Mucosa of stomach (tissue), 1 donor: ENCODE measurements around the gene GRIK5.

Experiments used
- H3K27me3 ChIP-seq: one replicate; pipeline ENCODE4 v1.7.0; 2013; ENCODE audit warnings: mild to moderate bottlenecking, low read length; ENCODE audit not compliant: control insufficient read depth, insufficient read depth
- H3K36me3 ChIP-seq: one replicate; pipeline ENCODE4 v1.7.0; 2013; ENCODE audit warnings: low read length; ENCODE audit not compliant: control insufficient read depth, insufficient read depth
- H3K4me1 ChIP-seq: one replicate; pipeline ENCODE4 v1.7.0; 2013; ENCODE audit warnings: mild to moderate bottlenecking, low read length; ENCODE audit not compliant: control insufficient read depth, insufficient read depth
- H3K4me3 ChIP-seq: one replicate; pipeline ENCODE4 v1.7.0; 2013; ENCODE audit warnings: low read length
- H3K9ac ChIP-seq: one replicate; pipeline ENCODE4 v1.7.0; 2013; ENCODE audit warnings: mild to moderate bottlenecking, low read length, moderate library complexity
- H3K9me3 ChIP-seq: one replicate; pipeline ENCODE4 v1.7.0; 2013; ENCODE audit warnings: mild to moderate bottlenecking, low read length, moderate library complexity; ENCODE audit not compliant: control insufficient read depth
- donor health status: Pancreatic carcinoma.

Gene GRIK5

DNA sequence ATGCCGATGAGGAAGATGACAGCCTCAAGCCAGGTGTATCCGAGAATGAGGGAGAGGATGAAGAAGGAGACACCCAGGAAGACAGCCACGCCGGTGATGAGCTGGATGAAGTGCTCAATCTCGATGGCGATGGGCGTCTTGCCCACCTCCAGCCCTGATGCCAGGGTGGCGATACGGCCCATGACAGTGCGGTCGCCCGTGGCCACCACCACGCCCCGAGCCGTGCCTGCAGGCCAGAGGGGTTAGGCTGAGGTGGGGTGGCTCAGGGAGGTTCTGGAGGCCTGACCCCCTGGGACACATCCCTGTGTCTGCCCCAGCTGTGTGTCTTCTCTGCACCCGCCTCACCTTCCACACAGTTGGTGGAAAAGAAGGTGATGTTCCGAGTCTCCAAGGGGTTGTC lies 85.0 kb downstream of the GRIK5 start:
- no peaks in the 10 kb centered on the region for H3K9me3 ChIP-seq
- no peak overlapping the region for H3K4me3 ChIP-seq
- no peak overlapping the region for H3K9ac ChIP-seq
- H3K36me3 ChIP-seq = no peaks in the 10 kb centered on the region
- no peaks in the 10 kb centered on the region for H3K4me1 ChIP-seq
- no peaks in the 10 kb centered on the region for H3K27me3 ChIP-seq

DNA sequence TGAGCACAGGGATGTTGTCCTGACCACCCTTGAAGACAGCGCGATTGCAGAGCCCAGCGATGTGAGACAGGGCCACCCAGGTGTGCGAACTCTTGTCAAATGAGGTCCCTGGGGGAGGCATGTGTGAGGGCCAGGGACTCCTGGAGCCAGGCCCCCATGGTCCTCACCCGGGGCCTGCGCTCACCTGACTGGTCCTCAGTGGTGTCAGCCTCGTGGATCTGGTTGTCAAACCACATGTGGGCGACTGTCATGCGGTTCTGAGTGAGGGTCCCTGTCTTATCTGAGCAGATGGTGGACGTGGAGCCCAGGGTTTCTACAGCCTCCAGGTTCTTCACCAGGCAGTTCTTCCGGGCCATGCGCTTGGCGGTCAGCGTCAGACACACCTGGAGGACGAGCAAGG lies 88.3 kb downstream of the GRIK5 start:
- Histone ChIP-seq H3K36me3 (no peaks in the 10 kb centered on the region), H3K4me1 (no peaks in the 10 kb centered on the region), H3K9me3 (no peaks in the 10 kb centered on the region), H3K9ac (no peak overlapping the region), H3K27me3 (no peaks in the 10 kb centered on the region), H3K4me3 (no peak overlapping the region)

DNA sequence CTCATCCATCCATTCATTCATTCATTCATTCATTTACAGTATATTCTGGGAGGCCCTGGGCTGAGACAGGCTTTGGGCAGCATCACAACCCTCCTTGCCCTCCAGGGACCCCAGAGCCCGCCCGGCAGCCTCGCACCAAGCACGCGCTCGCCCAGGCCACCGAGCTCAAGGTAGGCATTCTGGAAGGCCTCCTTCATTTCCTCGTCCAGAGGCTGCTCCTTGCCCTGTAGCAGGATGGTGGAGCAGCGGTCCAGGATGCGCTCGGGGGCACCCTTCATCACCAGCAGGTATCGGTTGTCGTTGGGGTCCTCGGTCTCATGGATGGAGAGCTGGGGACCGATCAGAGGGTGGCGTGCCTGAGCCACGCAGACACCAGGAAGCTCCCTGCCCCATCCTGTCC lies 91.5 kb downstream of the GRIK5 start:
- no peaks in the 10 kb centered on the region for H3K36me3 ChIP-seq
- no peaks in the 10 kb centered on the region for H3K9me3 ChIP-seq
- H3K4me3 ChIP-seq = no peak overlapping the region
- H3K4me1 ChIP-seq = no peaks in the 10 kb centered on the region
- H3K27me3 ChIP-seq = no peaks in the 10 kb centered on the region
- no peak overlapping the region for H3K9ac ChIP-seq

DNA sequence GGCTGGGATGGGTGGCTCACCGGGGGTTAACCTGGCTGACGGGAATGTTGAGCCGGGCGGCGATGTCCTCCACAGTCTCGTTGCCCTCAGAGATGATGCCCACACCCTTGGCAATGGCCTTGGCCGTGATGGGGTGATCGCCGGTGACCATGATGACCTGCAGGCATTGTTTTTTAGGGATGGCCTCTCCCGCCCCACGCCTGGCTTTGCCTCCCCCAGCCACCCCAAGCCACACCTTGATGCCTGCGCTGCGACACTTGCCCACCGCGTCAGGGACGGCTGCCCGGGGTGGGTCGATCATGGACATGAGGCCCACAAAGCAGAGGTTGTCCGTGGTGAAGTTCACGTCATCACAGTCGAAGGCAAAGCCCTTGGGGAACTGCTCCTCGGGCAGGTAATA lies 92.1 kb downstream of the GRIK5 start:
- Histone ChIP-seq H3K9me3 (no peaks in the 10 kb centered on the region), H3K9ac (no peak overlapping the region), H3K27me3 (no peaks in the 10 kb centered on the region), H3K4me3 (no peak overlapping the region), H3K4me1 (no peaks in the 10 kb centered on the region), H3K36me3 (no peaks in the 10 kb centered on the region)

DNA sequence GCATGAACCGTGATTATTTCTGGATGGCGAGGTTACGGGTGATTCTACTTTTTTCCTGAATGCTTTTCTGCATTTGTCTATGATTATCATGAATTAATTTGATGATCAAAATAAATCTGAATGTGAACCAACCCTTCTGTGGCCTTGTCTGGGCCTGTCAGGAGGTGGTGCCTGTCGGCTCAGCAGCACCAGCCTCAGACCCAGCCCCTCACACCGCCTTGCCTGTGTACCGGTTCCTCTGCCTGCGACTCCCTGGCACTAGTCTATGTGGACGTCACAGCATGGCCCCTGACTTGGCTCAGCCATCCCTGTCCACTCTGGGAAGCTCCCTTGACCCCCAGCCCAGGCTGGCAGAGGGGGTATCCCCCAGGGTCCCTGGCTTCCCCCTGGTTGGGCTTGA lies 95.4 kb downstream of the GRIK5 start:
- Histone ChIP-seq H3K27me3 (no peaks in the 10 kb centered on the region), H3K4me1 (no peaks in the 10 kb centered on the region), H3K4me3 (no peak overlapping the region), H3K36me3 (no peaks in the 10 kb centered on the region), H3K9me3 (no peaks in the 10 kb centered on the region), H3K9ac (no peak overlapping the region)

DNA sequence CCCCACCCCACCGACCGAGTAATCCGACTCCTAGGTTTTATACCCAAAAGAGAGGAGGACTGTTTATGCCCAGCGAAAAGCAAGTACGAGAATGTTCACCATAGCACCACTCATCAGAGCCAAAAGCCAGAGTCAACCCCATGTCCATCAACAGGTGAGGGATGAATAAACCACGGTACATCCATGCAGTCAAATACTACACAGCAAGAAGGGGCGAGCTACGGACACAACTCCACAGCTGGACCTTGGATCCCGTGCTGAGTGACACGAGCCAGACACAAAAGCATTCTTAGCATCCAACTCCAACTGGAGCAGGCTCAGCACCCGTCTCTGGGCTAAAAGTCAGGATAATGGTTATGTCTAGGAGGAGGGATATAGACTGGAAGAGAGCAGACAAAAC lies 98.6 kb downstream of the GRIK5 start:
- Histone ChIP-seq H3K4me3 (no peak overlapping the region), H3K9me3 (no peaks in the 10 kb centered on the region), H3K36me3 (no peaks in the 10 kb centered on the region), H3K27me3 (peaks cover 5% of the 10 kb centered on the region), H3K9ac (no peak overlapping the region), H3K4me1 (no peaks in the 10 kb centered on the region)

DNA sequence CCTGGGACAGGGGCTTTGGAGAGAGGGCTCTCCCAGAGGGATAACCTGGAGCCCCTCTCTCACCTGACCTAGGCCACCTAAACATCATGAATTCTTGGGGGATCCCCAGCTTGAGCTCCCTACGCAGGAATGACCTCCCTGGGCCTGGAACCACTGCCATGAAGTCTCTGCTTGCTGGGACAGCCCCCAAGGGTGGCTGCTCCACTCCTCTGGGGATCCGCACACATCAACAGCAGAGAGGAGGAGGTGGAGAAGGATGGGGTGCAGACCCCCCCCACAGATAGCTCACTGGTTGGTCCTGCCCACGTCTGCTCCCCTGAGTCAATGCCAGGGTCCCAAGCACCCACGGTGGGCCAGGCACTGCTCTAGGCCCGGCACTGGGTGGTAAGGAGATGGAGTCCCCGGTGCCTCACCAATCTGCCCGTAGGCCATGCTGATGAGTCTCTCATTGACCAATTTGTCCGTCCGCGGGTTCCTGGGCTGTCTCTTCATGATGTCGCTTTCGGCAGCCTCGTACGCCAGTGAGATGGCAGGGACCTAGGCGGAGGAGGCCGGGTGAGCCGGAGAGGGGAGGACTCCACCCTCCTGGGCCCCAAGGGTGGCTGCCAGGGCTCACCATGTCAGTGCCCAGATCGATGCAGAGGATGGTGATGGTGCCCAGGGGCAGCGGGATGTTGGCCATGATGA lies 100.1 kb downstream of the GRIK5 start:
- Histone ChIP-seq H3K9me3 (no peaks in the 10 kb centered on the region), H3K36me3 (no peaks in the 10 kb centered on the region), H3K27me3 (peaks cover 7% of the 10 kb centered on the region), H3K9ac (no peak overlapping the region), H3K4me3 (no peak overlapping the region), H3K4me1 (no peaks in the 10 kb centered on the region)

DNA sequence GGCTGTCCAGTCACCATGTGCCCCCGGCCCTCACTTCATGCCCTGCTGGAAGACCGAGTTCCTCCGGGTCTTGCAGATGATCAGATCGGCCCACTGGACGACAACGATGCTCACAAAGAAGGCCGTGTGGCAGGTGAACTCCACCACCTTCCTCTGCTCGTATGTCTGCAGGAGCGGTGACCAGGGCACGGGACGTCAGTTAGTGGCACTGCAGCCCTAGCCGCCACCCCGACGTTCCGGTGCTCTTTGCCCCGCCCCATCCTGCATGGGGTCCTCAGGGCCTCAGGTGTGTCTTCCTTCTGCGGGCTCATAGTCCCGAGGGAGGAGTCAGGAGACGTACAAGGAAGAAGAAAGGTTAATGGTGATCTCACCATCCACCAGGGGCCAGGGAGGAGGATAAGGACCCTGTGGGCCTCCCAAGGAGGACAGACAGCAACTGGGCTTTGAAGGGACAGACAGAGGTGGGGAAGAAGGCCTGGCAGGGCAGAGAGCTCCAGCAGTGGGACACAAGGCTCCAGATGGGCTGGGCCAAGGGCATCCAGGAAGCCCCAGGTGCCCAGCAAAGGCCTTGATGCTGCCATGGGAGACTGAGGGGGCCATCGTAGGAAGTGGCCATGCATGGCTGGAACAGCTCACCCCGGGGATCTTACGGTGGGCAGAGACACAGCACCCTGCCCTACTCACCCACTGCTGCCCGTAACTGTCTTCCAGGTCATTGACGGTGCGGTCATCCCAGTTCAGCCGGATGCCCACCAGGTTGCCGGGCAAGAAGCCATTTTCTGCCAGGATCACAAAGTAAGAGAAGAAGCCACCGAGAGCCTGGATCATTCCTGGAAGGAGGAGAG lies 101.0 kb downstream of the GRIK5 start:
- Histone ChIP-seq H3K27me3 (peaks cover 7% of the 10 kb centered on the region), H3K4me3 (no peak overlapping the region), H3K4me1 (no peaks in the 10 kb centered on the region), H3K9ac (no peak overlapping the region), H3K9me3 (no peaks in the 10 kb centered on the region), H3K36me3 (no peaks in the 10 kb centered on the region)

DNA sequence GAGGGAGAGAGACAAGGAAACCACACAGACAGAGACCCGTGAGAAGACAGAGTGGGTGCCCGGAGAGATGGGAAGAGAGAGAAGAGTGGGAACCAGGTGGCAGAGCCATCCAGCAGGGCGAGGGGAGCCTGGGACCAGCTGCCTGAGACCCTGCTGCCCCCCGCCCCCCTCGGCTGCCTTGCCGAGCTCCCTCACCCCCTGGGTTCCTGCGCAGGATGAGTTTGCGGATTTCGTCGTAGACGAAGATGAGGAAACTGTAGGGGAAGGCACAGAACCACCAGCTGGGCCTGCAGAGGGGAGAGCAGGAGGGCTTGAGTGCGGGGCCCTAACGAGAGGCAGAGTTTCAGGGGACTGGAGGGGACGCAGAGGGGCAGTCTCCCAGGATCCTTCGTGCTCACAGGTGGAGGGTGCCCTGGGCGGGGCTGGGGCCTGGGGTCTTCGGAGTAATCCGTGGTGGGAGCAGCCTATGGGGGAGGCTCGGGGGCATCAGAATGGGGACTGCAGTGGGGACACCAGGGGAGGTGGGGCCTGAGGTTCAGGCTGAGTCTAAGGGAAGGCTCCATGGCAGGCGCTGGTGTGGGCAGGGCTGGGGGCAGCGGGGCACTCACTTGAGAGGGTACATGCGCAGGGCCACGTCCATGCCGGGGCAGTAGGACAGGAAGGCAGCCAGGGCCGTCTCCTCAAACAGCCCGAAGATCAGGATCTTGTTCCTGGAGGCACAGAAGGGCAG lies 102.8 kb downstream of the GRIK5 start:
- Histone ChIP-seq H3K4me3 (no peak overlapping the region), H3K9me3 (no peaks in the 10 kb centered on the region), H3K36me3 (no peaks in the 10 kb centered on the region), H3K27me3 (peaks cover 7% of the 10 kb centered on the region), H3K4me1 (no peaks in the 10 kb centered on the region), H3K9ac (no peak overlapping the region)

DNA sequence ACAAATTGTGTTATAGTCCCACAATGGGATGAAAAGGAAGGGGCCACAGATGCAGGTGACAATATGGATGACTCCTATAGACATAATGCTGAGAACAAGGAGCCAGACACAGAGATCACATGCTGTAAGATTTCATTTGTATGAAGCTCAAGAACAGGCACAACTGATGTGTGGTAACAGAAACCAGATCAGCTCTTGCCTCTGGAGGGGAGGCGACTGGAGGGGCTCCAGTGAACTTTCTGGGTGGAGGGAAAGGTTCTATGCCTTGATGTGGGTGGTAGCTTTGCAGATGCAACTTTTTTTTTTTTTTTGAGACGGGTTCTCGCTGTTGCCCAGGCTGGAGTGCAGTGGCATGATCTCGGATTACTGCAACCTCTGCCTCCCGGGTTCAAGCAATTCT lies 104.9 kb downstream of the GRIK5 start:
- Histone ChIP-seq H3K4me1 (no peaks in the 10 kb centered on the region), H3K9me3 (no peaks in the 10 kb centered on the region), H3K27me3 (peaks cover 7% of the 10 kb centered on the region), H3K9ac (no peak overlapping the region), H3K4me3 (no peak overlapping the region), H3K36me3 (no peaks in the 10 kb centered on the region)

DNA sequence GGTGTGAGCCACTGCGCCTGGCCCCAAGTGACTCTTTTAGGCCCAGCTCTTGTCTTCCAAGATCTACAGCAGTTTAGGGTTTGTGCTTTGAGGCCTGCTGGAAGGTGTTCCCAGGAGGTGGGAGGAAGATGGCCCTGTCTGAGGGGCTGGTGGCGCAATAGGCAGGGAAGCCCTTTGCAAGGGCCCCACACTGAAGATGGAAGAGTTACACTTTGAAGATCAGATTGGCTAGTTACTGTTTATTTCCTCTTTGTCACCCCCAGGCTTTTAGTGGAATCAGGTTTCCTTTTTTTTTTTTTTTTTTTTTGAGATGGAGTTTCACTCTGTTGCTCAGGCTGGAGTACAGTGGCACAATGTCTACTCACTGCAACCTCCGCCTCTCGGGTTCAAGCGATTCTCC lies 109.0 kb downstream of the GRIK5 start:
- peaks cover 24% of the 10 kb centered on the region for H3K4me1 ChIP-seq
- no peaks in the 10 kb centered on the region for H3K27me3 ChIP-seq
- H3K9ac ChIP-seq = no peak overlapping the region
- no peaks in the 10 kb centered on the region for H3K9me3 ChIP-seq
- H3K4me3 ChIP-seq = no peak overlapping the region
- H3K36me3 ChIP-seq = no peaks in the 10 kb centered on the region
